ENCODE data around the gene ZC3H12C. TPM values are rescaled to one million over a fixed set of nuclear protein-coding genes. Genes with fewer than 3 reads are reported as not detected.

The ZC3H12C gene
- total RNA-seq, 2 experiments from 2014 or later: 2.8 to 12.2 TPM

DNA sequence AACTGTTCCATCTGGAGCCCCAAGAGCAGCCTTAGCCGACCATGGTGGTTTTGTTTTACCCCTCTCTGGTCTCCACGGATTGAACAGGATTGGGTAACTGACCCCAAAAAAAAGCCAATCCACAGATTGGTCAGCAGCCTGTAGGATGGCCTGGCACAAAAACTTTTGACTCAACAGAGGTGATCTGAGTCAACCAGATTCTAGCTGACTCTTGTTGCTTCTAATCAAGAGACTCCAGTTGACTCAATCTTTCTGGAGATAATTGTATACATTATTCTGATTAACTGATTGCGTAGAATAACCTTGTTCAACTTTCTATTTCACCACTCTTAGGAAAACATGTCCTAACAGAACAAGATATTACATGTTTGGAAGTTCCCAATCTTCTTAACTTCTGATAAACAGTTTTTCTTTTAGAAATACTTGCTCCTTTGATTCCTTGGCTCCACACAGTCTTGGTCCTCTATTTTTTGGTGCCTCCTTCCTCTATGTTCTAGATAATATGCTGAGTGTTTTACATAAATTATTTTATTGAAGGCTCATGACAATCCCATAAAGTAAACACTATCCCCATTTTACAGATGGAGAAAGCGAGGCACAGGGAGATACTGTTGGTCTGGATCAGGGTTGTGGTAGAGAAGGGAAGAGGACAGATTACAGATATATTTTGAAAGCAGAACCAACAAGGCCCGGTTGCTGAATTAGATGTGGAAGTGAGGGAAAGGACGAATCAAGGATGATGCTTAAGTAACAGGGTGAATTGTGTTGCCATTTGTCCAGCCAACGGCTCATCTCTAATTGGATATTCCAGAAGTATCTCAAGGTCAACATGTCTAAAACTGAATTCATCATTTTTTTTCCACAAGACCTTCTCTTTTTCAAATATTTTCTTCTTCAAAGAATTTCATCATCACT is 11.5 kb upstream of the ZC3H12C start:
- Mint-ChIP-seq H3K27ac (no peak overlapping the region), H3K27me3 (peaks cover 13% of the 10 kb centered on the region), H3K36me3 (peaks cover 18% of the 10 kb centered on the region), H3K9me3 (ENCODE audit: low read depth) (peaks cover 3% of the 10 kb centered on the region), H3K4me3 (no peak overlapping the region), H3K4me1 (peaks cover 32% of the 10 kb centered on the region)
- CTCF ChIA-PET: no interaction called here
- DNase-seq (no peak), ATAC-seq (no peak)

DNA sequence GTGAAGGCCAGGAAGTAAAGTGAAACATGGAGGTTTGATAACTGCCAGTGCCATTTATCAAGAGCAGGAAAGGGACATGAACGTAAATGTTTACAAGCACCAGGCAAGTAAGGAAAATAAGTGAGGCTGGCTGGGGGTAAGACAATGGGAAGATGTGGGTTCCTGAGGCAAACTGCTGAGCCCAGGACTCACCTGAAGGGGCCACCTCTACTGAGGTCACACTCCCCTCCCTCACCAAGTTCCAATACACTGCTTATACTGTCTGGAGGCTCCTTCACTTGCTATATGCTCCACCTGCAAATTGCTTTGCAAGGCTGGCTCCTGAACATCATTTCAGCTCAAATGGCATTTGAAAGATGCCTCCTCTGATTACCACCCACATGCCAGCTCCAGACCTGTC is 10.3 kb upstream of the ZC3H12C start:
- Mint-ChIP-seq H3K27ac (no peak overlapping the region), H3K27me3 (peaks cover 23% of the 10 kb centered on the region), H3K4me1 (peaks cover 20% of the 10 kb centered on the region), H3K4me3 (no peak overlapping the region), H3K36me3 (peaks cover 18% of the 10 kb centered on the region), H3K9me3 (ENCODE audit: low read depth) (peaks cover 3% of the 10 kb centered on the region)
- DNase-seq (no peak), ATAC-seq (no peak)
- CTCF ChIA-PET: no interaction called here

DNA sequence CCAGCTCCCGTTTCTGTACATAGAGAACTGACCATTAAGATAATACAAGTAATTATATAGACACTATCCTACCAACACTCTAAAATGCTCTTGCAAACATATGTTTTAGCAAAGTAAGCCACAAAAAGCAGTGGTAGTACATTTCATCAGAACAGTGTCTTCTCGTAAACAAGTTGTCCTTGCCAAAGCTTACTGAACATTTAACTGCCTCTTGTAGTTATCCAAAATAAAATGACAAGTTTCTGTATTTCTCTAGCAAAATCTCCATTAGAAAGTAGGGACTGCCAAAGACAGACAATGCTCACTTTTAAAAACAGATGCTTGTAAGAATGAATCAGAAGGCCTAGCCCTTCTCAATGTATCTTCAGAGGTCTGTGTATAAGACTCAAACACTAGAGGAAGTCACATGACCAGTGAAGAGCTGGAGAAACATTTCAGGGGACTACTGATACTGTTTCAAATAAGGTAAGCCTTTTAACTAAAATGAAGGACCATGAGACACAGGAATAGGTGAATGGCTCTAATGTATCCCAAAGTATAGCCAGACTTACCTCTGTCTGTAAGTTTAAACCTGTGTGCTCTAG is 7.8 kb upstream of the ZC3H12C start:
- ATAC-seq: no peak
- Mint-ChIP-seq H3K4me1 (peaks cover 16% of the 10 kb centered on the region), H3K4me3 (no peak overlapping the region), H3K9me3 (ENCODE audit: low read depth) (no peaks in the 10 kb centered on the region), H3K27me3 (peaks cover 30% of the 10 kb centered on the region), H3K36me3 (peaks cover 7% of the 10 kb centered on the region), H3K27ac (no peak overlapping the region)
- CTCF ChIA-PET: no interaction called here
- DNase-seq: no peak

DNA sequence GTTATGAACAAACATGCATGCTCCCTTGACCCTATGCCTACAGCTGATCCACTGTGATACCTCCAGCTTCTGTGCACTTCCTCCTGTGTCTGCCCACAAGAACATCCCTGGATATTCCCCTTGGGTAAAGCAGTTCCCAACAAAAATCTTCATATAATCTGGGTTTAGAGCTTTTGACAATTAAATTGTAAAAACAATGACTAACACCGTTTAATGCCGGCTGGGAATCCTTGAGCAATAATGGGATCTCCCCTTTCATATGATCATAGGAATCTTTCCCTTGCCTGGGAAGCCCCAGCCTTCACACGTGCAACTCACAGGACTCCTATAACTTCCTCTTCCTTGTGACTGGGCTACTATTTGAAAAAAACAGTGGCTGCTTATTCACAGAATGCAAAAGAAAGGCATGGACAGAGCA is 6.3 kb upstream of the ZC3H12C start:
- H3K4me3 Mint-ChIP-seq: no peak overlapping the region
- peaks cover 41% of the 10 kb centered on the region for H3K27me3 Mint-ChIP-seq
- DNase-seq (no peak), ATAC-seq (no peak)
- H3K4me1 Mint-ChIP-seq: peaks cover 7% of the 10 kb centered on the region
- no peak overlapping the region for H3K27ac Mint-ChIP-seq
- CTCF ChIA-PET: no interaction called here
- H3K9me3 Mint-ChIP-seq (ENCODE audit: low read depth): no peaks in the 10 kb centered on the region
- H3K36me3 Mint-ChIP-seq: peaks cover 4% of the 10 kb centered on the region

DNA sequence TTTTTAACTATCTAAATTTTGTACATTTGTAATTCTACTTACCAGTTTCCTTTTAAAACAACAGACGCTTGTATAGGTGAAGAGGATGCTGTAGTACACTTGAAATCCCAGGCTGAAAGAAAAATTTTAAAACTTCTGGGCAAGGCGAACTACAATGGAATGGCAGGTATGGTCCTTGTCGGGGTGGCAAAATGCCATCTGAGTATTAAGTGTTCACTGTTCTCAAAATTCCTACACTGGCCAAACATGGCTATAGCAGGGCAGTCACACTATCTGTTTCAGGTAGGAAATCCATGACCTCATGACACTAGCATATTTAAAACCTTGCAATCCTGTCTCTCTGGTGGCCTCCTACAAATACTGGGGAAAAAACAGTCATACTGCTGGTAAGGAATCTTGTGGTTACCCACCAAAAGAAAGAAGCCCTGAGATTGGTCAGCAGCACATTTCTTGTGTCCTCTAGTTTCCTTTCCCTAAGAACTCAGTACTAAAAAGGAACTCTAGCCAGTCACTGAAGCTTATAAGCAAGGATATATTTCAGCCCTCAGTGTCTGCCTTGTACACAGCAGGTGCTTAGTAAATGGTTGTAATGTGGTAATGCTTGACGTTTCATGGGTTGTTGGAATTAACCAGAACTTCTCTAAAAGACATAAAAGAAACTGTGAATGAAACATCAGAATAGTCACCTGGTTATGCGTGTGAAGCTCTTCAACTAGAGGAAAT is 5.2 kb upstream of the ZC3H12C start:
- peaks cover 7% of the 10 kb centered on the region for H3K4me1 Mint-ChIP-seq
- H3K4me3 Mint-ChIP-seq: no peak overlapping the region
- no peak overlapping the region for H3K27ac Mint-ChIP-seq
- ATAC-seq: no peak
- peaks cover 5% of the 10 kb centered on the region for H3K36me3 Mint-ChIP-seq
- no peak for DNase-seq
- H3K27me3 Mint-ChIP-seq: peaks cover 43% of the 10 kb centered on the region
- CTCF ChIA-PET: interaction anchor here (1.6 kb wide), 1 partner anchor 142 kb away, joined by 5 read pairs; no protein-coding TSS in a partner anchor
- no peaks in the 10 kb centered on the region for H3K9me3 Mint-ChIP-seq (ENCODE audit: low read depth)

DNA sequence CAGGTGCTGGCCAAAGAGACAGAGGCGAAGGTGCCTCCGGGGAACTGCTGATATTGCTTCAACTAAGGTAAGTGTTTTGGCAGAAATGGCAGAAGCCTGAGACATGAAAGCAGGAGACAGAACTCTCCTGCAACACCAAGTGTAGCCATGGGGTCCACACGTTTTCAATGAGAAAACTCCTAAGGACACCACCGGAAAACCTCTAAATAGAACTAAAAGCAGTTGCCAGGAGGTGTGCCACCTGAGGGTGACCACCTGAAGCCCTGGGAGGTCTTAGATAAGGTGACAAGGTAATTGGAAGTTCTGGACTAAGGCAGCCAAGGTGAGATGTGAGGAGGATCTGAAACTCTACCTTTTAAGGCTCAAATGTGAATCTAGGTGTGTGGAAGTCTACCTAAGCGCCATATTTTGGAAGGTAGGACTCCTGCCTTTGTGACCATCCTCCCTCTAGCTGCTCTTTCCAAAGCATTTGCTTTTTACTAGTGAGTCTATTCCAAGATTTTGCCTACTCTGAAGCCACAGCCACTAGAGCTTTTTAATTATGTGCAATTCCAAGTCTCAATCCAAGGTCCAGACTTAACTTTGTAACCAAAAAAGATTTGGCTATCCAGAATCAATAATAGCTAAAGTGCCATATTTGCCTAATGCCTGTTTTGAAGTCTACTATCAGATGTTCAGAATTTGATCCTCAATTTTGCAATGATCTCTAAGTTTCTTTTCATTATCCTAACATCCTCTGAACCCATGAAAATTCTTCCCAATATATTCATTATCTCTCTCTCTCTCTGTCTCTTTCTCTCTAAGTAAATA is 4.5 kb upstream of the ZC3H12C start:
- Mint-ChIP-seq H3K36me3 (peaks cover 5% of the 10 kb centered on the region), H3K9me3 (ENCODE audit: low read depth) (no peaks in the 10 kb centered on the region), H3K4me3 (no peak overlapping the region), H3K27ac (no peak overlapping the region), H3K4me1 (peaks cover 9% of the 10 kb centered on the region), H3K27me3 (peaks cover 45% of the 10 kb centered on the region)
- CTCF ChIA-PET: interaction anchor here (1.6 kb wide), 1 partner anchor 143 kb away, joined by 5 read pairs; no protein-coding TSS in a partner anchor
- ATAC-seq (no peak), DNase-seq (no peak)

DNA sequence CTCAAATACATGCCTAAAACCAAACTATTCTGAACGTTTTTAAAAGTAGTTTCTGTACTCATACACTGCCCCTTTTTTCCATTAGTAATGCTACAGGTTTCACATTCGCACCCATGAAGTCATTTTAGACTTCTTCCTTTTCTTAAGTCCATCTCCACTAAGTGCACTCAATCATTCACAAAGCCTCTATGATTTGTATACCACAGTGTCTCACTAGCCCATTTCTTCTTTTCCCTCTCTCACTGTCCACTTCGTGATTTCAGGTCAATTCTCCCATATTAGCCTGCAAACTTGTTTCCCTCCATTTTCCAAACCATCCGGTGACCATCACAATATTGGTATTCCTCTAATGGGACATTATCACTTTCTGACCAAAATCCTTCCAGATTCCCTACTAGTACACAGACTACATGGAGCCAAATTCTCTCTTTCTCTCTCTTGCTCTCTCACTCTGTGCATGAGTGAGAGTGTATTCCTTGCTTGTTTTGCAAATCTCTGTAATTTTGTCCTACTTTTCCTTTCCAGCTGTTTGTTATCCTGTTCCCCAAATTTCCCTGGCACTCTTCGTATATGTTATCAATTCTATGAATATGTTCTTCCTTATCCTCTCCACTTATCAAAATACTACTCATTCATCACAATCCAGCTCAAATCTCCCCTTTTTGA is 3.4 kb upstream of the ZC3H12C start:
- CTCF ChIA-PET: interaction anchor here (1.6 kb wide), 1 partner anchor 144 kb away, joined by 5 read pairs; no protein-coding TSS in a partner anchor

DNA sequence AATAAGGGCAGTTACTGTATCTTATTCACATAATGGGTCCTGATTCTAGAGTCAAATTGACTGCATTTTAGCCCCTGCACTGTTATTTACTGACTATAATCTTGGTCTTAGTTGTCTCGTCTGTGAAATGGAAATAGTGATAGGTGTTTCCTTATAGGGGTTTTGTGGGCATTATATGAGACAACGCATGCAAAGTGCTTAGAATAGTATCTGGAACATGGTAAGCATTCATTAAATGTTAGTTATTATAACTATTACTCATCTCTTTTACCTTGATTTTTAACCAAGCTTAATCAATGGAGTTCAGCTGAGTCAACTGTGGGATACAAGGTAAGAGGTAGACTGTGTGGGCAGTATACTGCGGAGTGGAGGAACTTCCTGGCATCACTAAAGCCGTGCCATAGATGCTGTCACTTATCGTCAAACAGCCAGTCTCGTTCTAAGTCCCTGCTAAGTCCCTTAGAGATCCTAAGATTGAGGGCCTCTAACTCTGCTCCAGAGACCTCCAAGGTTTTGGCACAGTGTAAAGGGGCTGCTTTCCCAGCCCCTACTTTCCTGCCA is 2.6 kb upstream of the ZC3H12C start:
- Mint-ChIP-seq H3K9me3 (ENCODE audit: low read depth) (no peaks in the 10 kb centered on the region), H3K36me3 (peaks cover 6% of the 10 kb centered on the region), H3K4me1 (peaks cover 17% of the 10 kb centered on the region), H3K27ac (no peak overlapping the region), H3K27me3 (peaks cover 58% of the 10 kb centered on the region), H3K4me3 (no peak overlapping the region)
- no peak for DNase-seq
- CTCF ChIA-PET: no interaction called here
- no peak for ATAC-seq

More for the DNA sequence above, 3.4 kb upstream of the ZC3H12C start:
- Mint-ChIP-seq H3K27me3 (peaks cover 55% of the 10 kb centered on the region), H3K4me1 (peaks cover 16% of the 10 kb centered on the region), H3K27ac (no peak overlapping the region), H3K36me3 (peaks cover 5% of the 10 kb centered on the region), H3K4me3 (no peak overlapping the region), H3K9me3 (ENCODE audit: low read depth) (no peaks in the 10 kb centered on the region)
- DNase-seq (no peak), ATAC-seq (no peak)

DNA sequence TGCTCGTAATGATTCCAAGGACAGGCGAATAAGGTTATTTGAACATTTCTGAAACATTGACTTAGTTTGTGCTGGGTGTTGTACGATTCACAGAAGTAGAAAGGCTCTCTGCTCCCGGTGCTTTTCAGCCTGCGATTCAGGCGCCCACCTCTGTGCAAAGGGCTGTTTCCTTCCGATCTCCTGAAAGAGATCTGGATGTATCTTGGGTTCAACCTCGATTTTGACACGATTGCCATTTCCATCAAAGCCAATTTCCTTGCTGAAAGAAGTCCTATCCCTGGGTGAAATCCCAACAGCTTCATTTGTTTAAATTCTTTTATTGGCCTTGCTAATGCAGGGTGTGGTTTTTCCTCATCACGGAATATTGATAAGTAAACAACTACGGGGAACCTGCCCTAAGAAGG is 1.1 kb upstream of the ZC3H12C start:
- CTCF ChIA-PET: interaction anchor here (1.0 to 1.9 kb wide), 7 partner anchors 13 to 145 kb away, joined by 3 to 11 read pairs (median 4); no protein-coding TSS in a partner anchor
- Mint-ChIP-seq H3K4me1 (peaks cover 19% of the 10 kb centered on the region), H3K4me3 (peak overlapping the region; percentile 77), H3K27me3 (peaks cover 57% of the 10 kb centered on the region), H3K36me3 (peaks cover 7% of the 10 kb centered on the region), H3K27ac (peak overlapping the region; percentile 60), H3K9me3 (ENCODE audit: low read depth) (no peaks in the 10 kb centered on the region)
- DNase-seq: no peak
- no peak for ATAC-seq

DNA sequence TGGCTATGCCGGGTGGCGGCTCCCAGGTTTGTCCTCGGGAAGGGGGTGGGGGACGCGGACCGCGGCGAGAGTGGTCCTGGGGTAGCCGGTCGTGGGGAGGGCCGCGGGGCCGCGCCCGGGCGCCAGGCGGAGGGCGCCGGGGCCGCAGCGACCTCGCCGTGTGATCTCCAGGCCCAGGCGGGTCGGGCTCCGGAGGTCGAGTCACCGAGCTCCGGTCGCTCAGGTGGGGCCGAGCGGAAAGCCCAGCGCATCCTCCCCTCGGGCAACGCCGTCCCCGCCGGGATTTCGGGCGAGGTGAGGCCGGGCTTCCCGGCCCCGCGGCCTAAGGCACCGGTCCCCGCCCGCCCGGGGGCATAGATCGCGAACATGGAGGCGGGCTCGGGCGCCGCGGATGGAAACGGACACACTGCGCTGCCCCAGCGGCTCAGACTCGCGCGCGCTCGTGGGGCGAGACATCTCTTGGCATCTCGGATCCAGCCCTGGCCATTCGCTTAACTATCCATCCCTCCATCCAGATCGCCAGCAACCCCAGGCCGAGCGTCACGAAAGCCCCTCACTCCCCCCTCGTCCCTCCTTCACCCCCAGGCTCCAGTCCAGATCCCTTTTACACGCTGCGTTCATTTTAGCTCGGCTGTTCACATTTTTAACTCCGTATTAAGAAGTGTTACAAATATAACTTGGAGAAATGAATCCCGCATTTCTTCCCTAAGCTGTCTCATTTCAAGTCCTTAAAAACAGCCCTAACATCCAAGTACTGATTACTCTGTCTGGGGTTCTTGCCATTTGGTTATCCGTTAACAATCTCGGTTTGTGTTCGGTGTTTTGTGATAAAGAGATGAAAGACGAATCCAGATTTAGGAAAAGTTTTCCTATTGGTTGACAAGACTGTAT is 460 bp downstream of the ZC3H12C start:
- peak overlapping the region; percentile 80 for H3K4me3 Mint-ChIP-seq
- H3K4me1 Mint-ChIP-seq: peaks cover 19% of the 10 kb centered on the region
- peaks cover 48% of the 10 kb centered on the region for H3K27me3 Mint-ChIP-seq
- peak; percentile 40 for ATAC-seq
- CTCF ChIA-PET: interaction anchor here (0.6 to 1.9 kb wide), 9 partner anchors 15 to 1171 kb away, joined by 3 to 11 read pairs (median 4); no protein-coding TSS in a partner anchor
- peaks cover 7% of the 10 kb centered on the region for H3K36me3 Mint-ChIP-seq
- DNase-seq: peak; percentile 45
- peak overlapping the region; percentile 61 for H3K27ac Mint-ChIP-seq
- no peaks in the 10 kb centered on the region for H3K9me3 Mint-ChIP-seq (ENCODE audit: low read depth)

Measured in activated CD8-positive, alpha-beta memory T cell treated with anti-CD3 and anti-CD28 coated beads, Interleukin-2, amount 10 ng/mL, durations not matched to agents 7 days and 5 days (primary cell).